ENCODE measurements around the gene SLC43A2.

SLC43A2 gene

GRCh38 chr17:1554751-1555540, 73.7 kb downstream of the SLC43A2 start:
- Histone ChIP-seq H2AFZ (ENCODE audit: low read depth, low read length) (no peak overlapping the region), H3K9me3 (ENCODE audit: low read length) (no peaks in the 10 kb centered on the region), H3K27me3 (ENCODE audit: insufficient read depth, low read length) (no peaks in the 10 kb centered on the region), H3K36me3 (ENCODE audit: insufficient read depth, low read length) (peaks cover 46% of the 10 kb centered on the region), H3K4me1 (ENCODE audit: insufficient read depth, low read length) (peaks cover 8% of the 10 kb centered on the region), H3K4me3 (ENCODE audit: low read length) (no peak overlapping the region)

GRCh38 chr17:1553354-1554266, 75.0 kb downstream of the SLC43A2 start:
- Histone ChIP-seq H3K4me3 (ENCODE audit: low read length) (no peak overlapping the region), H3K9me3 (ENCODE audit: low read length) (no peaks in the 10 kb centered on the region), H3K36me3 (ENCODE audit: insufficient read depth, low read length) (peaks cover 53% of the 10 kb centered on the region), H3K27me3 (ENCODE audit: insufficient read depth, low read length) (no peaks in the 10 kb centered on the region), H2AFZ (ENCODE audit: low read depth, low read length) (no peak overlapping the region), H3K4me1 (ENCODE audit: insufficient read depth, low read length) (no peaks in the 10 kb centered on the region)

GRCh38 chr17:1552932-1553331, 75.7 kb downstream of the SLC43A2 start:
- H3K36me3 ChIP-seq (ENCODE audit: insufficient read depth, low read length), result peaks cover 57% of the 10 kb centered on the region
- no peaks in the 10 kb centered on the region for H3K27me3 ChIP-seq (ENCODE audit: insufficient read depth, low read length)
- no peaks in the 10 kb centered on the region for H3K9me3 ChIP-seq (ENCODE audit: low read length)
- H3K4me1 ChIP-seq (ENCODE audit: insufficient read depth, low read length), result no peaks in the 10 kb centered on the region
- H3K4me3 ChIP-seq (ENCODE audit: low read length), result no peak overlapping the region
- no peak overlapping the region for H2AFZ ChIP-seq (ENCODE audit: low read depth, low read length)

- Histone ChIP-seq H3K4me1 (ENCODE audit: insufficient read depth, low read length) (no peaks in the 10 kb centered on the region), H3K36me3 (ENCODE audit: insufficient read depth, low read length) (peaks cover 56% of the 10 kb centered on the region), H2AFZ (ENCODE audit: low read depth, low read length) (no peak overlapping the region), H3K27me3 (ENCODE audit: insufficient read depth, low read length) (no peaks in the 10 kb centered on the region), H3K9me3 (ENCODE audit: low read length) (no peaks in the 10 kb centered on the region), H3K4me3 (ENCODE audit: low read length) (no peak overlapping the region)
These were observed 76.9 kb downstream of the SLC43A2 start for GRCh38 chr17:1551741-1552140.

- Histone ChIP-seq H3K36me3 (ENCODE audit: insufficient read depth, low read length) (peaks cover 63% of the 10 kb centered on the region), H3K27me3 (ENCODE audit: insufficient read depth, low read length) (no peaks in the 10 kb centered on the region), H3K4me1 (ENCODE audit: insufficient read depth, low read length) (no peaks in the 10 kb centered on the region), H2AFZ (ENCODE audit: low read depth, low read length) (no peak overlapping the region), H3K4me3 (ENCODE audit: low read length) (no peak overlapping the region), H3K9me3 (ENCODE audit: low read length) (no peaks in the 10 kb centered on the region)
These were observed 80.6 kb downstream of the SLC43A2 start for GRCh38 chr17:1548032-1548431.

GRCh38 chr17:1546292-1546922, 82.2 kb downstream of the SLC43A2 start:
- Histone ChIP-seq H3K27me3 (ENCODE audit: insufficient read depth, low read length) (no peaks in the 10 kb centered on the region), H2AFZ (ENCODE audit: low read depth, low read length) (no peak overlapping the region), H3K36me3 (ENCODE audit: insufficient read depth, low read length) (peaks cover 62% of the 10 kb centered on the region), H3K9me3 (ENCODE audit: low read length) (no peaks in the 10 kb centered on the region), H3K4me1 (ENCODE audit: insufficient read depth, low read length) (no peaks in the 10 kb centered on the region), H3K4me3 (ENCODE audit: low read length) (no peak overlapping the region)

- Histone ChIP-seq H3K4me3 (ENCODE audit: low read length) (no peak overlapping the region), H3K36me3 (ENCODE audit: insufficient read depth, low read length) (peaks cover 62% of the 10 kb centered on the region), H3K27me3 (ENCODE audit: insufficient read depth, low read length) (no peaks in the 10 kb centered on the region), H3K9me3 (ENCODE audit: low read length) (no peaks in the 10 kb centered on the region), H2AFZ (ENCODE audit: low read depth, low read length) (no peak overlapping the region), H3K4me1 (ENCODE audit: insufficient read depth, low read length) (no peaks in the 10 kb centered on the region)
These were observed 83.0 kb downstream of the SLC43A2 start for GRCh38 chr17:1545618-1546017.

- Histone ChIP-seq H3K36me3 (ENCODE audit: insufficient read depth, low read length) (peaks cover 69% of the 10 kb centered on the region), H3K27me3 (ENCODE audit: insufficient read depth, low read length) (no peaks in the 10 kb centered on the region), H3K9me3 (ENCODE audit: low read length) (no peaks in the 10 kb centered on the region), H2AFZ (ENCODE audit: low read depth, low read length) (no peak overlapping the region), H3K4me3 (ENCODE audit: low read length) (no peak overlapping the region), H3K4me1 (ENCODE audit: insufficient read depth, low read length) (no peaks in the 10 kb centered on the region)
These were observed 86.3 kb downstream of the SLC43A2 start for GRCh38 chr17:1542316-1542715.

GRCh38 chr17:1541367-1541904, 87.2 kb downstream of the SLC43A2 start:
- Histone ChIP-seq H3K4me1 (ENCODE audit: insufficient read depth, low read length) (no peaks in the 10 kb centered on the region), H3K4me3 (ENCODE audit: low read length) (no peak overlapping the region), H3K27me3 (ENCODE audit: insufficient read depth, low read length) (no peaks in the 10 kb centered on the region), H3K36me3 (ENCODE audit: insufficient read depth, low read length) (peaks cover 62% of the 10 kb centered on the region), H3K9me3 (ENCODE audit: low read length) (no peaks in the 10 kb centered on the region), H2AFZ (ENCODE audit: low read depth, low read length) (no peak overlapping the region)

- Histone ChIP-seq H3K27me3 (ENCODE audit: insufficient read depth, low read length) (no peaks in the 10 kb centered on the region), H3K9me3 (ENCODE audit: low read length) (no peaks in the 10 kb centered on the region), H3K36me3 (ENCODE audit: insufficient read depth, low read length) (peaks cover 64% of the 10 kb centered on the region), H3K4me3 (ENCODE audit: low read length) (no peak overlapping the region), H3K4me1 (ENCODE audit: insufficient read depth, low read length) (no peaks in the 10 kb centered on the region), H2AFZ (ENCODE audit: low read depth, low read length) (no peak overlapping the region)
These were observed 88.8 kb downstream of the SLC43A2 start for GRCh38 chr17:1539811-1540210.

- Histone ChIP-seq H3K27me3 (ENCODE audit: insufficient read depth, low read length) (no peaks in the 10 kb centered on the region), H3K4me1 (ENCODE audit: insufficient read depth, low read length) (no peaks in the 10 kb centered on the region), H3K9me3 (ENCODE audit: low read length) (no peaks in the 10 kb centered on the region), H3K4me3 (ENCODE audit: low read length) (no peak overlapping the region), H2AFZ (ENCODE audit: low read depth, low read length) (no peak overlapping the region), H3K36me3 (ENCODE audit: insufficient read depth, low read length) (peaks cover 75% of the 10 kb centered on the region)
These were observed 92.9 kb downstream of the SLC43A2 start for GRCh38 chr17:1535737-1536136.

GRCh38 chr17:1533661-1534325, 94.8 kb downstream of the SLC43A2 start:
- H3K9me3 ChIP-seq (ENCODE audit: low read length), result no peaks in the 10 kb centered on the region
- H3K4me1 ChIP-seq (ENCODE audit: insufficient read depth, low read length), result no peaks in the 10 kb centered on the region
- no peak overlapping the region for H3K4me3 ChIP-seq (ENCODE audit: low read length)
- peaks cover 66% of the 10 kb centered on the region for H3K36me3 ChIP-seq (ENCODE audit: insufficient read depth, low read length)
- no peaks in the 10 kb centered on the region for H3K27me3 ChIP-seq (ENCODE audit: insufficient read depth, low read length)
- H2AFZ ChIP-seq (ENCODE audit: low read depth, low read length), result no peak overlapping the region

Data from neuron (in vitro differentiated cells).